Esophagus squamous epithelium (tissue), 5 donors: ENCODE measurements around the gene SH3BP5. TPM values are rescaled to one million over a fixed set of nuclear protein-coding genes. Genes with fewer than 3 reads are reported as not detected.

Experiments
- DNase-seq: peaks from one replicate; lab custom pipeline; 2025; lab: John Stamatoyannopoulos, UW
- H3K27ac ChIP-seq, 4 donors: fragments of 200-600 bp; sonication (generic); one replicate each; pipeline ENCODE4 v1.5.1; 2016 to 2019; ENCODE audit warnings: mild to moderate bottlenecking in 1 of 4
- H3K27me3 ChIP-seq, 4 donors: fragments of 200-600 bp; sonication (generic); 1 replicate in 3 of 4; 2 replicates in 1 of 4; pipeline versions ENCODE4 v1.5.1 to v1.6.0; 2017 to 2021; ENCODE audit warnings: antibody characterized with exemption in 1 of 4
- H3K36me3 ChIP-seq, 3 donors: fragments of 200-600 bp; sonication (generic); one replicate each; pipeline ENCODE4 v1.5.1; 2016 to 2019
- H3K4me1 ChIP-seq, 3 donors: fragments of 200-600 bp; sonication (generic); one replicate each; pipeline ENCODE4 v1.5.1; 2017 to 2019
- H3K4me3 ChIP-seq, 4 donors: fragments of 200-600 bp; sonication (generic); 1 replicate in 3 of 4; 2 replicates in 1 of 4; pipeline ENCODE4 v1.5.1; 2016 to 2019; ENCODE audit warnings: mild to moderate bottlenecking in 2 of 4, moderate library complexity in 1 of 4
- H3K9me3 ChIP-seq, 3 donors: fragments of 200-600 bp; sonication (generic); one replicate each; pipeline ENCODE4 v1.5.1; 2016 to 2019
- POLR2A ChIP-seq, 4 donors: fragments of 450-650 bp; IDR thresholded peaks; one replicate each; pipeline ENCODE4 v1.6.1; 2017; ENCODE audit warnings: antibody characterized with exemption in 4 of 4, mild to moderate bottlenecking in 4 of 4, moderate library complexity in 3 of 4
- WGBS, 2 donors: methylation state at CpG; one replicate each; pipeline ENCODE4 v1.1.5; 2018; 5-methylcytosine and 5-hydroxymethylcytosine counted together
- intact Hi-C: fragments of 100-400 bp; cut with DNase I; formaldehyde crosslinking; loops from one replicate; pipeline ENCODE4 v1.15.0; 2022
- total RNA-seq, 4 donors: library from RNA; depleted of rRNA; stranded (reverse); fragments of >200 nt; gene quantifications; one replicate each; pipeline ENCODE4 v1.1.0, GENCODE V29; 2016
- TF ChIP-seq, protein P1 (sequence below), 6 experiments: fragments of 450-650 bp in 4 of 6; fragments of 200-600 bp in 2 of 6; sonication (generic) in 2 of 6; IDR thresholded peaks; one replicate each; pipeline ENCODE4 v1.5.1; 2016 to 2019; ENCODE audit warnings: antibody characterized with exemption in 6 of 6, mild to moderate bottlenecking in 4 of 6, moderate library complexity in 4 of 6
- donor health status: DM: yes; HTN: yes; CAD: no.

Gene SH3BP5
- total RNA-seq, 4 donors from 2014 or later = 8.5 to 33.8 (median 18.0) TPM

DNA sequence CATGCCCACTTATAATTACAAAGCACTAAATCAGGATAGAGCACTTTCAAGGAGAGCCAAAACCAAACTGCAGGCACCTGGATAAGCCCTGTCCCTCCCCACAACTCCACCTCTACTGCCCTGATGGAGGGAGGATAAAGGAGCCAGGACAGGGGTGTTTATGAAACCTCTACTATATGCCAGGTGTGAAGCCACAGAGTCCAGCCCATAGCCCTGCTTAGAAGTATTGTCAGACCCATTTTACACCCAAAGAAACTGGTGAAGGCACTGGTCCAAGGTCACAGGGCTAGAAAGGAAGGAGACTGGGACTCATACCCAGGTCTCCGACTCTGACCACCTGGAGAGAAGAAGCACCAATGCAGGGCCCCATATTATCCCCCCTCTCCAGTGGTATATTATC lies 48.7 kb downstream of the SH3BP5 start:
- Histone ChIP-seq H3K9me3 (no peaks in the 10 kb centered on the region), H3K36me3 (no peaks in the 10 kb centered on the region), H3K4me1 (peaks cover 0 to 43% (median 9%) of the 10 kb centered on the region in 3 donors), H3K27me3 (no peaks in the 10 kb centered on the region), H3K27ac (no peak overlapping the region), H3K4me3 (no peak overlapping the region)
- DNase-seq = no peak
- intact Hi-C loops = no loop called here
- no peak for TF ChIP-seq POLR2A (IDR thresholded peaks at IDR 0.05)
- TF ChIP-seq, protein P1, sequence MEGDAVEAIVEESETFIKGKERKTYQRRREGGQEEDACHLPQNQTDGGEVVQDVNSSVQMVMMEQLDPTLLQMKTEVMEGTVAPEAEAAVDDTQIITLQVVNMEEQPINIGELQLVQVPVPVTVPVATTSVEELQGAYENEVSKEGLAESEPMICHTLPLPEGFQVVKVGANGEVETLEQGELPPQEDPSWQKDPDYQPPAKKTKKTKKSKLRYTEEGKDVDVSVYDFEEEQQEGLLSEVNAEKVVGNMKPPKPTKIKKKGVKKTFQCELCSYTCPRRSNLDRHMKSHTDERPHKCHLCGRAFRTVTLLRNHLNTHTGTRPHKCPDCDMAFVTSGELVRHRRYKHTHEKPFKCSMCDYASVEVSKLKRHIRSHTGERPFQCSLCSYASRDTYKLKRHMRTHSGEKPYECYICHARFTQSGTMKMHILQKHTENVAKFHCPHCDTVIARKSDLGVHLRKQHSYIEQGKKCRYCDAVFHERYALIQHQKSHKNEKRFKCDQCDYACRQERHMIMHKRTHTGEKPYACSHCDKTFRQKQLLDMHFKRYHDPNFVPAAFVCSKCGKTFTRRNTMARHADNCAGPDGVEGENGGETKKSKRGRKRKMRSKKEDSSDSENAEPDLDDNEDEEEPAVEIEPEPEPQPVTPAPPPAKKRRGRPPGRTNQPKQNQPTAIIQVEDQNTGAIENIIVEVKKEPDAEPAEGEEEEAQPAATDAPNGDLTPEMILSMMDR (IDR thresholded peaks at IDR 0.05) = no peak
- WGBS, 2 donors = 86% methylated on average over 1 of the region's 1 CpG; no CpG with 5 or more reads in 1 of the 2 donors

DNA sequence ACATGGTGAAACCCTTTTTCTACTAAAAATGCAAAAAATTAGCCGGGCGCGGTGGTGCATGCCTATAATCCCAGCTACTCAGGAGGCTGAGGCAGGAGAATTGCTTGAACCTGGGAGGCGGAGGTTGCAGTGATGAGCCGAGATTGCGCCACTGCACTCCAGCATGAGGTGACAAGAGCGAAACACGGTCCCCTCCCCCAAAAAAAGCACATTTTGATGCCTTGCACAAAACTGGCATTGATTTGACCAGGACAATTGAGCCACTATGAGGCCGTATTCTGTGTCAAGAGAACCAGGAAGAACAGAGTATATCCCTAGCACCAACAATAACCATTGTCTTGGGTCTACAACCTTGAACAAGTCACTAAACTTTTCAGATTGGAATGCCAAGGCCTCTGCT lies 50.6 kb downstream of the SH3BP5 start:
- 93 to 95% methylated on average over 9 of the region's 9 CpGs for WGBS, 2 donors
- DNase-seq = no peak
- peaks cover 0 to 25% (median 5%) of the 10 kb centered on the region in 3 donors for H3K4me1 ChIP-seq
- intact Hi-C loops = no loop called here
- no peaks in the 10 kb centered on the region for H3K9me3 ChIP-seq
- no peak overlapping the region for H3K4me3 ChIP-seq
- H3K36me3 ChIP-seq = no peaks in the 10 kb centered on the region
- no peaks in the 10 kb centered on the region for H3K27me3 ChIP-seq
- TF ChIP-seq, protein P1 (IDR thresholded peaks at IDR 0.05) = no peak
- no peak for TF ChIP-seq POLR2A (IDR thresholded peaks at IDR 0.05)
- no peak overlapping the region for H3K27ac ChIP-seq

DNA sequence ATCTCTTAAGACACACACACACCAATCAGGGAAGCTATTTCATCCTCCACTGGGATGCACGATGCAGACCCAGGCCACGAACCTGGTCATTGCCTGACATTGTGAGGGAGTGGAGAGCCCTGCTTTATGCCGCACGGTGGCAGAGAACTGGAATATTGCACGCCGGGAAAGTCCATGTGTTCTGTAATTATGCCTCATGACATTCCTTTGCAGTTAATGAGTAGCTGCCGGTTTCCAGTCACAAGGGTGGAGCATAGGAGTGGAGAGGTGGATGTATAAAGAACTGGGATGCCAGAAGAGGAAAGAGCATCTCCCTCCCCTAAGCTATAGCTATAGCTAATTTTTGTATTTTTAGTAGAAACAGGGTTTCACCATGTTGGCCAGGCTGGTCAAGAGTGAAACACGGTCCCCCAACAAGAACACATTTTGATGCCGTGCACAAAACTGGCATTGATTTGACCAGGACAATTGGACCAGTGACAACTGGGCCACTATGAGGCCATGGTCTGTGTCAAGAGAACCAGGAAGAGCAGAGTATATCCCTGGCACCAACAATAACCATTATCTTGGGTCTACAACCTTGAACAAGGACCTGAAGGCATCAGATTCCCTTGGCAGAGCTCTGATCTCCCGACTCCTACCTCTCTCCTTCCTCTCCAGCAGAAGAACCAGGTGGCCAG lies 51.4 kb downstream of the SH3BP5 start:
- WGBS, 2 donors = 91 to 93% methylated on average over 9 to 10 of the region's 10 CpGs
- peaks cover 0 to 24% (median 5%) of the 10 kb centered on the region in 3 donors for H3K4me1 ChIP-seq
- intact Hi-C loops = no loop called here
- no peak for TF ChIP-seq POLR2A (IDR thresholded peaks at IDR 0.05)
- H3K4me3 ChIP-seq = no peak overlapping the region
- no peaks in the 10 kb centered on the region for H3K36me3 ChIP-seq
- no peak overlapping the region for H3K27ac ChIP-seq
- no peaks in the 10 kb centered on the region for H3K27me3 ChIP-seq
- DNase-seq = no peak
- H3K9me3 ChIP-seq = no peaks in the 10 kb centered on the region

DNA sequence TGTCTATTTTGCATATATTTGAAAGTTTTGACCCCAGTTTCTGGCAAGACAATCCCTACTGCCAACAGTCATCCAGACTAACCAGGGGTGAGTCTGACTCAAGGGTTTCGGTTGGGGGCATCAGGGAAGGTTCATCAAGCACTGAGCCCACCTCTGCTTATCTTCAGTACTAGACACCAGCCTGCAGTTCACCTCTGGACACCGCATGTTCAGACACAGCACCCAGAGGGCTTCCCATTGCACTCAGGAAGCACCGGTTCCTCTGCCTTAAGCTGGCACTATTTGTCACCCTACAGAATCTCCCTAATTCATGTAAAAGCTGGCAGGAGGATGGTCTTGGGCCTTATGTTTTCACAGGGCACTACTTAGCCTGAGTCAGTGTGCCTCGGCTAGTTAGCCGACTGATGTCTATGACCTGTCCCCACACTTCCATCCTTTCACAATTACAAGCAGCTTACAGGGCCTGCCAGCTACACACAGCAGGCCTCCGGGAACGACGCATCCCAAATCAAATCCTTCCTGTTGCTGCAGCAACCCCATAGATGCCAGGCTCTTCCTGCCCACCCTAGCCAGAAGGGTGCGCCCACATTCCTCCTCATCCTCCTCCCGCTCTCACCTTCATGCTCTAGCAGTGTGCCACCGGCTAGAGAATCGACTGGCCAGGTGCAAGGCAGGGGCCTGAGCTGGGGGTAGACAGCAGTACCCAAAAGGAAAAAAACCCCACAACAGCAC lies 52.5 kb downstream of the SH3BP5 start:
- no peak overlapping the region for H3K27ac ChIP-seq
- no peak overlapping the region for H3K4me3 ChIP-seq

DNA sequence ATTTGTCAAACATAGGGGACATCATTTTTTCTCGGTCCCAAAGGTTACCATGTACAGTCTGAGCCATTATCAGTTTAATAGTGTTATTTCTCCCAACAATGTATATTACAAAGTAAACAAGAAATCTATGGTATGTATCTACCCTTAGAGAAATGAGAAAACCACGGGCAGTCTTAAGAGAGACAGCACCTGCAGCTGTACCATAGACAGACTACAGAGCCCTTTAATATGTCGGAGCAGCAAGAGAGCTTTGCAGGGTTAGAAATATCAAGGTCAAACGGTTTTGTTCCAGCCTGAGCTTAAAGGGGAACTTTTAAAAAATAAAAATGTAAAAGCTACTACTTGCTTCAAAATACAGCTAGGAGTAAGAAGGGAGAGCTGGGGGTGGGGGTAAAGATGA lies 53.2 kb downstream of the SH3BP5 start:
- no peak for DNase-seq
- no peak overlapping the region for H3K27ac ChIP-seq
- WGBS, 2 donors = 70 to 73% methylated on average over 4 of the region's 4 CpGs
- H3K9me3 ChIP-seq = no peaks in the 10 kb centered on the region
- H3K4me3 ChIP-seq = no peak overlapping the region
- TF ChIP-seq, protein P1 (IDR thresholded peaks at IDR 0.05) = no peak
- TF ChIP-seq POLR2A (IDR thresholded peaks at IDR 0.05) = no peak
- no peaks in the 10 kb centered on the region for H3K27me3 ChIP-seq
- H3K4me1 ChIP-seq = peaks cover 0 to 16% (median 2%) of the 10 kb centered on the region in 3 donors
- H3K36me3 ChIP-seq = no peaks in the 10 kb centered on the region
- intact Hi-C loops = no loop called here

More for the DNA sequence above, 52.5 kb downstream of the SH3BP5 start:
- TF ChIP-seq, protein P1 (IDR thresholded peaks at IDR 0.05) = no peak
- TF ChIP-seq POLR2A (IDR thresholded peaks at IDR 0.05) = no peak
- intact Hi-C loops = no loop called here
- no peaks in the 10 kb centered on the region for H3K36me3 ChIP-seq
- H3K27me3 ChIP-seq = no peaks in the 10 kb centered on the region
- WGBS, 2 donors = 75 to 82% methylated on average over 9 to 12 of the region's 12 CpGs
- no peaks in the 10 kb centered on the region for H3K9me3 ChIP-seq
- DNase-seq = no peak
- H3K4me1 ChIP-seq = peaks cover 0 to 23% (median 5%) of the 10 kb centered on the region in 3 donors
